NCI-H1930 (cell line): ENCODE results near the gene SBF1.
"Not testable (repeated sequence)": the region's sequence is repeated elsewhere in the genome, so short reads cannot be mapped to it uniquely, and the experiment has no call there.

ENCODE experiments used
- DNase-seq, 2 experiments: peaks; one replicate each; lab custom pipeline; 2025; lab: John Stamatoyannopoulos, UW

Gene SBF1

DNA sequence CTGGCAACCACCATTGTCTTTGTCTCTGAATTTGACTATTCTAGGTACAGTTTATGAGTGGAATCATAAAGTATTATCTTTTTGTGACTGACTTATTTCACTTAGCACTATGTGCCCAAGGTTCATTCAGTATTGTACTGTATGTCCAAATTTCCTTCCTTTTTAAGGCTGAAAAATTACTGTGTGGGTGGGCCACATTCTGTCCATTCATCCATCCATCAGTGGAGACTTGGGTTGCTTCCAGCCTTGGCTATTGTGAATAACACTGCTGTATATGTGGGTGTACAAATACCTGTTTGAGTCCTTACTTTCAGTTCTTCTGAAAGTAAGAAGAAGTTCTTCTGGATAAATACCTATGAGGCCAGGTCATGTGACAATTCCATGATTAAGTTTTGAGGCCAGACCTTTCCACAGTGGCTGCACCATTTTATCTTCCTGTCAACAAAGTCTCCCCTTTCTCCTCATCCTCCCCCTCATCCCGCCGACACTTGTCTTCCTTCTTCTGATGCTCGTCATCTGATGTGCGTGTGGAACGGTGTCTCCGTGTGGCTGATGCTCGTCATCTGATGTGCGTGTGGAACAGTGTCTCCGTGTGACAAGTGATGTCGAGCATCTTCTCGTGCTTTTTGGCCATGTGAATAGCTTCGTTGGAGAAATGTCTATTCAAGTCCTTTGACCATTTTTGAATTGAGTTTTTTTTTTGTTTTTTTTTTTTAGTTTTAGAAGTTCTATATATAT is 49.5 kb downstream of the SBF1 start:
- DNase-seq: no peak

DNA sequence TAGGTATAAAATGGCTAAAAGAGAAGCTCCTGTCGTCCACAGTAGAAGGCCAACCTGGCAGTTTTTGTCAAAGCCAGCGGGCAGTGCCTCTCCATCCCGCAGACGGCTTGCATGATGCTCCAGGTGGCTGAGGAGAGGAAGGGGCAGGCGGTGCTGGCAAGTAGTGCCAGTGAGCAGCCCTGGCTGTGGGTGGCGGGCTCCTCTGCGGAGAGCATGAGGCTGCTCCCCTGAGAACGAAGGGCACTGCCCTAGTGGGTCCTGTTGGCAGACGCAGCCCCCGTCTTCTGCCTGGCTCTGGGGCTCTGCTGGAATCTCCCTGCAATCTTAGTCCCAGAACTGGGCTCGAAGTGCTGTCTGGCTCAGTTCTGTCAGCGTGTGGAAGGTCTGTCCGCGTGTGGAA is 50.9 kb downstream of the SBF1 start:
- DNase-seq: no peak

DNA sequence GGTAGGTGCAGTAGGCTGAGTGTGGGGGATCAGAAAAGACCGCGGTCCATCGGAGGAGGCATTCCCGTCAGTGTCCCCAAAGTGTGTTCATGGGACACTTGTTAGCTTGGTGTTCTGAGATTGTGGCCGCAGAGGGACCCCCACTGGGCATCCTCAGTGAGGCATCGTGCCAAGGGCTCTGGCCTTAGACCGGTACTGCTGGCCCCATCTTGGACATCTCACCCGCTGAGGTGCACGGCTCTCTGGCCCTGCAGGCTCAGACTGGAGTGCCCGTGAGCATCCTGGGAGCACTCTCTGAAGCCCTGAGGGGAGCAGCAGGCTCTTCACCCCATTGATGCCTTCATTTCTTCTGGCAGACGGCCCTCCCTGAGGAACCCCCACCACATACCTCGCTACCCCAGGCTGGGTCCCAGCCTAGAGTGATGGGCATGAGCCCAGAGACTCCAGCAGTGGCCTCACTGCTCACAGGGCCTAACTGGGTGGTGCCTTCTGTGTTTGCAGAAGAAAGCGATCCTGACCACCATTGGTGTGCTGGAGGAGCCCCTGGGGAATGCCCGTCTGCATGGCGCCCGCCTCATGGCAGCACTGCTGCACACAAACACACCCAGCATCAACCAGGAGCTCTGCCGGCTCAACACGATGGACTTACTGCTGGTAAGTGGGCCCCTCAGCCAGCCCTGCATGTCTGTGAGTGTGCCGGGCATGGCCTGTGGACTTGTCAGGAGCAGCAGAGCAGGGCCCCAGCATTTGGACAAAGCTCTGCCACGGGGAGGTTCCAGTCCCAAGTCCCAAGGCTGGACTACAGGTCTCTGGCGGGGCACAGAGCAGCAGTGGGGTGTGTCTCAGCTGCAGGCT is 51.6 kb downstream of the SBF1 start:
- DNase-seq: no peak

DNA sequence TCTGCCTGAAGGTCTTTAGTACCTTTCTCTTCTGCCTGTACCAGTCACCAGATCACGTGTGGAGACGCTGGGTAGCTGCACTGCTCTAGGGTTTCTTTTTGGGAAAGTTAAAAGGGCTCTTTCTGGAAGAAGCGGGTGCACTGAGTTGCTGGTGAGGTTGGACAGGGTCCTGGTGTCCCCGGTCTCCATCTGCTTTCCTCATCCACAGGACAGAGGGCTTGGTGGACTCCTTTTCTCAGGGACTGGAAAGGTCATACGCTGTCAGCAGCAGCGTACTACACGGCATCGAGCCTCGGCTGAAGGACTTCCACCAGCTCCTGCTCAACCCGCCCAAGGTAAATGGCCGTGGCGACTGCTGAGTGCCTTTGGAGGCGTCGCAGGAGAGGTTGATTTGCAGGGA is 52.8 kb downstream of the SBF1 start:
- no peak for DNase-seq

DNA sequence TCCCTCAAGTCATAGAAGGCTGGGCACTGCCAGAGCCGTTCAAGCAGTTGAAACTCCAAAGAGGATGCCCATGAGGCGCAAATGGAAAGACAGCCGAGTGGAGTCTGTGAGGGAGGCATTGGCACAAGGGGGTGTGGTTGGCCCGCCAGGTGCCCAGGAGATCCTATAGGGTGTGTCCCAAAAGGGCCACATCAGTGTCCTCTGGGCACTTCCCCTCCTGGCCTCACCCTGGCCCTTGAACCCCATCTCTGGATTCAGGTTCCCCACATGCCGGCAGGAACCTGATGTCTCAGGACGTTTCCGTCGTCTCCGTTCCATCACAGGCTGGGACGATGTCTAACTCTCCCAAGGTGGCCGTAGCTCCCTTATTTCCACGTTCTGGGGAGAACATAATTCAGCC is 54.3 kb downstream of the SBF1 start:
- DNase-seq: no peak

DNA sequence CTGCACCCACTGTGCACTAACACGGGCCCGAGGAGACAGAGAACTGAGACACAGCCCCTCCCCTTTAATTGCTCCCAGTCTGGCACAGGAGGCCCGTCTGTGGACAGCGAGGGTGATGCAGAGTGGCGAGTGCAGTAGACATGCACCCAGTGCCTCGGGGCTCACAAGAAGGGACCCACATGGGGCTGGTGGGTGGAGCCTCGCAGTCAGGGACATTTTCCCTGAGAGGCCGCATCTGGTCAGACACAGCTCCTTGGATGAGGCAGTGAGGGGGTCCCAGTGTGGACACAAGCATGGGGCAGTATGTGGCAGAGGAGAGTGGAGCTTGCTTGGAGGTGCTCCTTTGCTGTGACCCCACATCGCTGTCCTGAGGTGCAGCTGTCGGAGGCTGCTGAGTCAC is 54.8 kb downstream of the SBF1 start:
- DNase-seq: no peak

DNA sequence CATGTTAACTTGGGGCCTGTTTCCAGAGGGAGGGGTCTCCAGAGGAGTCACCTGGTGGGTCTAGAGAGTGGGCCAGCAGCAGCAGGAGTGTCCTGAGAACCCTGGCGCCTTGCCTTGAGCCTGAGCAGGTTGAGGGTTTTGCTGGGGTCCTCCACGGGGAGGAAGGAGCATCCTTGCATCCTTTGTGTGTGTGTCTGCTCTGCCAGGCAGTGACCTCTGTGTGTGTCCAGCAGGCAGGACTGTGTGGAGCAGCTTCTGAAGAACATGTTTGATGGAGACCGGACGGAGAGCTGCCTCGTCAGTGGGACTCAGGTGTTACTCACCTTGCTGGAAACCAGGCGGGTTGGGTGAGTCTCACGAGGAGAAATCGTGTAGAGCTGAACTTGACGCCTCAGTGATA is 55.7 kb downstream of the SBF1 start:
- DNase-seq: no peak

DNA sequence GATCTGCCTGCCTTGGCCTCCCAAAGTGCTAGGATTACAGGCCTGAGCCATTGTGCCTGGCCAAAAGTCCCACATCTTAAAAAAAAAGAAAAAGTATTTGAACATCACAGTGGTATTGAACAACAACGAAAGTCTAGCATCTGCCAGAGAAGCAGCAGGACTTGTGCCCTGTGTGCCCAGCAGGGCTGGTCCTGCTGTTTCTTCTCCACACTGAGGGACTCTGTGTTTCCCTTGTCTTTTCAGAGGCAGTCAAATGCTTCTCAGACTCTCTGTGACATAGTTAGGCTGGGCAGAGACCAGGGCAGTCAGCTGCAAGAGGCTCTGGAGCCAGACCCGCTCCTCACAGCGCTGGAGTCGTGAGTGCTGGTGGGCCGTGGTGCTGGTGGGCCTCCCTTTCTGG is 56.2 kb downstream of the SBF1 start:
- no peak for DNase-seq

DNA sequence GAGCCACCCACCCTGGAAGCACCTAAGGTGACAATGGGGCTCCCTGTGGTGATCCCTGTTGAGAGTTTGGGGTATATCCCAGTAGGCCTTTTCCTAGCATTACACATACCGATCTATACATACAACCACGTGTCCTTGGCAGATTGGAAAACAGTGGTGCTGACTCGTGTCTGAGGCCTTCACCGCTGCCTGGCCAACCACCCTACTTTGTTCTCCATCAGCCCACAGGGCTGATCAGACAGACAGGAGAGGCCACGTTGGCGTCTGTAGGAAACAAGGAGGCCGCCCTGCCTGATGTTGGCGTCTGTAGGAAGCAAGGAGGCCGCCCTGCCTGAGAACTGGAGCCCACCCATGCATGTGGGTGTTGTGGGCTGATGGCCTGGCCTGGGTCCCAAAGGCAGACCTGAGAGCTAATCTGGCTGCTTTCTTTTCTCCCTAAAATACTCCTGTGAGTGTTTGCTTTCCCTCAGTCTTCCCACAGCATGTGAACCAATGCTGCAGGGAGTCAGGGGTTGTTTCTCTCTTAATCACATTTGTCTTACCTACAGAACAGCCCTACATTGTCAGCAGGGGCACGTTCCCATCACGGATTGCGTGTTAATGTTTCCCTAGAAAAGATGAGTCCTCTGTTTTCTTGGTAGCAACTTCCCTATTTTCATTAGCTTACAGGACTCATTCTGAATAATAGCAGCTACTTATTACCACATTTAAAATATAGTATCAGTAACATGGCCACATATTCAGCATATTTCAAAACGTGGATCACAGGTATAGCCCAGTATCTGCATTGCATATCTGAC is 57.2 kb downstream of the SBF1 start:
- no peak for DNase-seq

DNA sequence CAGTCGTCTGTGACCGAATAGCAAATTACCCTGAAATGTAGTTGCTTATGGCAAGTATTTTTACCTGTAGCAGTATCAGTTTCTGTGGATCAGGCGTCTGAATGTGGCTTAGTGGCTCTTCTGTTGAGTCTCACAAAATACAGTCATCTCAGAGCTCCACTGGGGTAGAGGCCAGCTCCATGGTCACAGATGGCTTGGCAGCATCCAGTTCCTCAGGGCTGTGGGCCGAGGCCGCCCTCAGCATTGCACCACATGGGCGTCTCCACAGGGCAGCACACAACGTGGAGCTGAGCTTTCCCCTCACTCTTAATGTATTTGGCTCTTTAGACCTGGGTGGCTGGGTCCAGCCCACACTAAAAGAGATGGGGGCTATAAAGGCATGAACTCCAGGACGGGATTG is 57.8 kb downstream of the SBF1 start:
- DNase-seq: no peak

DNA sequence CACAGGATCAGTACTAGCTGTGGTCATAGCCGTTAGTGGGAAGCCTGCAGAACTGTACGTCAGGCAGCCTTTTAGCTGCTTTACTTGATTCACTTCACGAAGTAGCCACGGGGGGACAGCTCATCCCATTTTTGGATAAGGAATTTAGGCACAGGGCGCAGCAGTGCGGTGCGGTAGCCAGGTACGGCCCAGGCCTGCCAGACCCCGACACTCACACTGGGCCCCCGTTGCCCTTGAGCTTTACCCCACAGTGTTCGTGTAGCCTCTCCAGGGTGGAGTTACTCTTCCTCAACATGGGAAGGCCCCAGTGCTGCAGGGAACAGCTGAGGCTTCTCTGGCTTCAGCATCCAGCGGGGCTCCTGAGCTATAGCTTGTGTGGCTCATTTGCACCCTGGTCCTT is 59.4 kb downstream of the SBF1 start:
- DNase-seq: no peak

DNA sequence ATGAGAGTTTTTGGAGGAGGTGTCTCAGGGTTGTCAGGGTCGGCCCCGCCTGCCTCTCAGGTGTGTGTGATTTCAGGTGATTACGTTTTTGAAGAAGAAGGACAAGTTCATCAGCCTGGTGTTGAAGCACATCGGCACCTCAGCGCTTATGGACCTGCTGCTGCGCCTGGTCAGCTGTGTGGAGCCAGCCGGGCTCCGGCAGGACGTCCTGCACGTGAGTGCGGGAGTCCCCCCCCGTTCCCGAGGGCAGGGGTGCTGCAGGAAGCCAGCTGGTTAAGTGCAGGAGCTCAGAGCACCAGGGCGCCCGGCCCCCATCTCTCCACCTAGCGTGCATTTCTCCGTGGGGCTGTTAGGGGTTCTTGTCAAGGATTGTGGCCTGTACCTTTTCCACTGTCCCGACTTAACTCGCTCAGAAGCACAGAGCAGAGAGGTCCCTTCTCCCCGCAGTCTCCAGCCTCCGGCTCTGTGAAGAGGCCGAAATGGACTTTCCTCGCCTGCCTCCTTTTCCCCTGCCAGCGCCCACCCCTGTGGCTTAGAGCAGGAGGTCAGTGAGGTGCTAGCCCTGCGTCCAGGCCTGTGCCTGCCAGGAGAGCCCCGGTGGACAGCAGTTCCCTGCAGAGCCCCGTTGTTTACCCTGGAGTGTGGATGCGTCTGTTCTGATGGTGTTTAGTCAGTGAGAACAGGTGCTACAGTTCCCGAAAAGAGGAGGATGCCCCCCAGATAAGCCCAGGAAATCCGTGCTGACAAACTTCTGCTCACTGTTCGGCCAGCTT is 60.2 kb downstream of the SBF1 start:
- DNase-seq: no peak

DNA sequence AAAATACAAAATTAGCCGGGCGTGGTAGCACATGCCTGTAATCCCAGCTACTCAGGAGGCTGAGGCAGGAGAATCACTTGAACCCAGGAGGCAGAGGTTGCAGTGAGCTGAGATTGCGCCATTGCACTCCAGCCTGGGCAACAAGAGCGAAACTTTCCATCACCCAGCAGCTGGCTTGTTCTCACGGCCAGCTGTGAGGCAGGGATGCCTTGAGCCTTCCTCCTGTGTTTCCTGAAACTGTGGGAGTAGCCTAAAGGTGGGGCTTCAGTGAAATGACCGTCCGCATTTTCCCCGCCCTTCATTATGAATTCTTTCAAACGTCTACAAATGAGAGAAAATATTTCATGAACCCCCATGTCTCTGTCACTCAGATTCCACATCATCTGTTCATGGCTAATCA is 65.9 kb downstream of the SBF1 start:
- DNase-seq: not testable (repeated sequence)

DNA sequence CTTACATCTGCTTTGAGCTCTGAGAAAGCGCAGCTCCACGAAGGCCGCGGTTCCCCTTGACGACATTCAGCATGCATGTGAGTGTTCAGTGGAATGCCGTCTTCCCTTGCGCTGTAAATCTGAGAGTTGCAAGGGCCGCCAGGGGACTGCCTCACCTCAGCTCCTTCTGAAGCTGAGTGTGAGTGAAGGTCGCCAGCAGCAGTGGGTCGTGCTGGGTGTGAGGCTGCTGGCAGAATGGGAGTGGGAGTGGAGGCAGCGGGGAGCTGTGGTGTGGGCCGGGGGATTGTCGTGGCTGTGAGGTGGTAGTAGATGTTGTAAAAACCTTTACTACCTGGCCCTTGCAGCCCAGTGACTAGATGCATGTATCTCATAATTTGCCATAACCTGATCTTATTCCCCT is 66.5 kb downstream of the SBF1 start:
- DNase-seq: no peak

DNA sequence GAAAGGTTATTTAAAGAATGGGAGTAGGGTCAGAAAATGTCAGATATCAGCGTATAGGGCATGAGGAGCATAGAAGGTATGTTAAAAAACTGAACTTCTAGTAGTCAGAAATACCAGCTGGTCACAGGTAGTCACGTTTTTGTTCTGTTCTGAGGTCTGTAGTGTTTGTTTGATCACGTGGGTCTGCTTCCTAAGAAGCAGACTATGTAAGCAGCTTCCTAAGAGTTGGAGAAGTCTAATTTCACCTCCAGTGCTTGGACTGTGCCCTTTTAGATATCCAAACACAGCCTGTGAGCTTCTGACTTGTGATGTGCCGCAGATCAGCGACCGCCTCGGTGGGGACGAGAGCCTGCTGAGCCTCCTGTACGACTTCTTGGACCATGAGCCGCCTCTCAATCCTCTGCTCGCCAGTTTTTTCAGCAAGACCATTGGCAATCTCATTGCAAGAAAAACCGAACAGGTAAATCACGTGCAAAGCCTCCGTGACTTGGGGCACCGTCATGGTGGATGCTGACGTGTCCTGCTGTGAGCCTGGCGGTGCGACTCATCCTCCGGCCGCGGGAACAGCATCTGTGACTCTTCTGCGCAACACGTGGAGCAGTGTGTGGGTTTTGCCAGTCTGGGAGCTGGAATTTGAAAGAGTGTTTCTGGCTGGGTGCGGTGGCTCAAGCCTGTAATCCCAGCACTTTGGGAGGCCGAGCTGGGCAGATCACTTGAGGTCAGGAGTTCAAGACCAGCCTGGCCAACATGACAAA is 68.2 kb downstream of the SBF1 start:
- DNase-seq: no peak

DNA sequence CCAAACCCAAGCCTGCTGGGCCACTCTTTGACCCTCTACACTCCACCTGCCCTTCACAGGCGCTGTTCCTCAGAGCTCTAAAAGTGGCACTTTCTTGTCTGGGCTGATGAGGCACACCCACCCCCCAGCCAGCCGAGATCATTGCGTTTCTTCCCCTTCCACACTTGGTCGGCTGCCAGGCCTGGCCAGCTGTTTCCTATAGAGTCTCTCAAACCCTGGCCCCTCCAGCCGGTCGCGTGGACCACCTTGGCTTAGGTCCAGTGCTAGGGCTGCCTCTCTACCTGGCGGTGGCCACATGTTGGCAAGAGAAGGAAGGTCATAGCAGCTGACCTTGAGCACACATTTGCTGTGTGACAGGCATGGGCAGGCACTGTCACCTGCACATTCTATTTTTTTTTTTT is 71.1 kb downstream of the SBF1 start:
- no peak for DNase-seq

DNA sequence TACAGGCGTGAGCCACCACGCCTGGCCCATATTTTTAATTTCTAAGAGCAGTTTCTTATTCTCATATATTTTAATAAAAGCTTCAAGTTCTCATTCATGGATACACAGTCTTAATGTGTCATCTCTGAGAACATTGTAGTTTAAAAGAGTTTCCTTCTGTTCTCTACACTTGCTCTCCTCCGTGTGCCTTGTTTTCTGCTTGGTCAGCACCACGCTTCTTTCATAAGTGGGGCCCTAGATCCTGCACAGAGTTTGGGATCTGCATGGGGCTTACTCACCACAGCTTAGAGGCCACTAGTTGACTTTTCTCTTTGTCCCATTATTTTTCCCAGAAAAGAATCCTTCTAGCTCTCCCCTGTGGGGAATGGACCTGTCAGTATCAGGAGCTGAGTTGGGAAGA is 72.9 kb downstream of the SBF1 start:
- DNase-seq: no peak

DNA sequence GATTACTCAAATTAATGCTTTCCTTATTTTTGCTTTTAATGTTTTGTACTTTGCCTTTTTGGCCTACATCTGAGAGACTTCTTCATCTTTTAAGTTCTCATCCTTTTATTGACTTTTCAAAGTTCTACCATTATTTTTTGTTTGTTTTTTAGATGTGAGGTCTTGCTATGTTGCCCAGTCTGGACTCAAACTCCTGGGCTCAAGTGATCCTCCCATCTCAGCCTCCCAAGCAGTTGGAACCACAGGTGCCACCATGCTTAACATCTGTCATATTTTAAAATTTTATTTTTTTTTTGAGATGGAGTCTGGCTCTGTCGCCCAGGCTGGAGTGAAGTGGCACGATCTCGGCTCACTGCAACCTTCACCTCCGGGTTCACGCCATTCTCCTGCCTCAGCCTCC is 73.9 kb downstream of the SBF1 start:
- DNase-seq: no peak

DNA sequence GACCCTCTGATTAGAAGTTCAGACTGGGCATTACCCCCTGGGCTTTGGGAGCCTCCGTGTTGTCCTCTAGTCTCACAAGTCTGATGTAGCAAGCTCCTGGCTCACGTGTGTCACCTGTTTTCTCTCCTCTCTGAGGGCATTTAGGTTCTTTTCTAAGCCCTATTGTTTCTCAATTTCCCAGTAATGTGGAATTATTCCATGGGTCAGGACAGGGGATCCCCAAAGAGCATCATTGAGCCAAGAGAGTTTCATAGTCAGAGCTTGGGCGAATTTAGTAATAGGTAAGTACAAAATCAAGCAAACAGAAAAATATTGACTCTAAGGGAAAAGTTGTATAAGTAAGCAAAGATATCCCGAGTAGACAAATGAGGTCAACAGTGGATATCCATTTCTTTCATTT is 74.4 kb downstream of the SBF1 start:
- no peak for DNase-seq

DNA sequence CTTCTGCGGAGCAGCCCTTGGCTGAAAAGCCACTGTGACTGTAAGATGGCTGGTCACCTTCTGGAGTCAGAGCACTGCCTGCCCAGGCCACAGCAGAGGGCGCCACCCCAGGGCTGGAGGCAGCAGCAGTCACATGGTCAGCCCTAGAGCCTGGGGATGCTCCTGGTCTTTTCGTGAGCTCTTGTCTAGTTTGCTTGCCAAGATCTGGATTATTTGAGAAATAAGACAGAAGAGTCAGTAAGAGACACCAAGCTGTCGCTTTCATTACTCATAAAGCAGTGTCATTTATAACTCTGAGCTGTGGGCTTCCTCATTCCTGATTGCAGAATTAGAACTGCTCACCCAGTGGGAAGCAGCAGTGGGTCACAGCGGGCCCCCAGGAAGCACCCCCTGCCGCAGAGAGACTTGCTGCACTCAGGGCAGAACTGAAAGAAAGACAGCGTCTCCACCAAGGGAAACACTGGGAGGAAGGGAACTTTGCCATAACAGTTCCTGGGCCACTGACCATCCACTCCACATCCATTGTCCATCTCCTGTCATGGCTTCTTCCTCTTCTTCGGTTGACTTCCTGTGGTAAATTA is 75.0 kb downstream of the SBF1 start:
- DNase-seq: no peak
